Measurements from ENCODE around the gene STK35.

The STK35 gene

DNA sequence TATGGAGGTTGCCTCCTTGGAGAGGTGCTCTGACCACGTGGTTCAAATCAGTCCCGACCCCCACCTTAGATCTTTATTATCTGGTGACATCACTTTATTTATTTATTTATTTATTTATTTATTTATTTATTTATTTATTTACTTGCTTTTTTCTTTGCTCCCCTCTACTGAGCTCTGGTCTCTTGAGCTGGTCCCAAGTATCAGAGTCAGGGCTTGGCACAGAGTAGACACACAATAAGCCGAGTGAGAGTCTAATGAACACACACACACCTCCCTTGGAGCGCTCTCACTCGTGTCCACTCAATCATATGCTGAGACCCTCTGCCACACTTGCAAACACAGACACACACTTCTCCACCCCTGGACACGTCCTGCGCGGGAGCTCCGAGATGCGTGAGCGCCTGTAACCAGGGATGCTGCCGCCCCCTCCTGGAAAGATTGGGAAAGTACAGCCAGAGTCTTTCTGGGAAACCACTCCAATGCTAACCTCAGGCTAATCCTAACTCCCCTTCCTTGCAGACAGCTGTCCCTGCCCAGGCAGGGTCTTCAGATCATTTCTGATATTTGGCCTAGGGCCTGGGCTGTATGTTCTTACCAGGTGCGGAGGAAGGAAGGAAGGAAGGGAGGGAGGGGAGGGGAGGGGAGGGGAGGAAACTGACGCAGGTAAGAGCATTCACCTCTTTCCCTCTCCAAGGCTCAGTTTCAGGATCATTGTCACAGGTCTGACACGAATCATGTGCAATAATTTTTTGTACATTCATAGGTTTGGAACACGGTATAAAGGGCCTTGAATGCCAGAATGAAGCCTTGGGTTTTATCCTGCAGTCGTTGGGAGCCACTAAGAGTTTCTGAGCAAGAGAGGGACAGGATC, 70.9 kb downstream of the STK35 start:
- Histone ChIP-seq H3K27ac (replicated peaks) (no peak overlapping the region), H3K27me3 (ENCODE audit: insufficient read depth, poor library complexity, severe bottlenecking) (no peaks in the 10 kb centered on the region), H3K4me3 (replicated peaks; ENCODE audit: insufficient read depth, low read length) (no peak overlapping the region)
- TF ChIP-seq, protein P1, sequence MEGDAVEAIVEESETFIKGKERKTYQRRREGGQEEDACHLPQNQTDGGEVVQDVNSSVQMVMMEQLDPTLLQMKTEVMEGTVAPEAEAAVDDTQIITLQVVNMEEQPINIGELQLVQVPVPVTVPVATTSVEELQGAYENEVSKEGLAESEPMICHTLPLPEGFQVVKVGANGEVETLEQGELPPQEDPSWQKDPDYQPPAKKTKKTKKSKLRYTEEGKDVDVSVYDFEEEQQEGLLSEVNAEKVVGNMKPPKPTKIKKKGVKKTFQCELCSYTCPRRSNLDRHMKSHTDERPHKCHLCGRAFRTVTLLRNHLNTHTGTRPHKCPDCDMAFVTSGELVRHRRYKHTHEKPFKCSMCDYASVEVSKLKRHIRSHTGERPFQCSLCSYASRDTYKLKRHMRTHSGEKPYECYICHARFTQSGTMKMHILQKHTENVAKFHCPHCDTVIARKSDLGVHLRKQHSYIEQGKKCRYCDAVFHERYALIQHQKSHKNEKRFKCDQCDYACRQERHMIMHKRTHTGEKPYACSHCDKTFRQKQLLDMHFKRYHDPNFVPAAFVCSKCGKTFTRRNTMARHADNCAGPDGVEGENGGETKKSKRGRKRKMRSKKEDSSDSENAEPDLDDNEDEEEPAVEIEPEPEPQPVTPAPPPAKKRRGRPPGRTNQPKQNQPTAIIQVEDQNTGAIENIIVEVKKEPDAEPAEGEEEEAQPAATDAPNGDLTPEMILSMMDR (IDR thresholded peaks at IDR 0.05; ENCODE audit: insufficient read depth, low read length): peak; percentile 91
- TF ChIP-seq POLR2AphosphoS5 (IDR thresholded peaks at IDR 0.05; ENCODE audit: low read depth) (no peak), GABPA (IDR thresholded peaks at IDR 0.05; ENCODE audit: low read depth) (no peak), SPI1 (IDR thresholded peaks at IDR 0.05; ENCODE audit: borderline replicate concordance, low read depth) (no peak)
- TF ChIP-seq, protein P2, sequence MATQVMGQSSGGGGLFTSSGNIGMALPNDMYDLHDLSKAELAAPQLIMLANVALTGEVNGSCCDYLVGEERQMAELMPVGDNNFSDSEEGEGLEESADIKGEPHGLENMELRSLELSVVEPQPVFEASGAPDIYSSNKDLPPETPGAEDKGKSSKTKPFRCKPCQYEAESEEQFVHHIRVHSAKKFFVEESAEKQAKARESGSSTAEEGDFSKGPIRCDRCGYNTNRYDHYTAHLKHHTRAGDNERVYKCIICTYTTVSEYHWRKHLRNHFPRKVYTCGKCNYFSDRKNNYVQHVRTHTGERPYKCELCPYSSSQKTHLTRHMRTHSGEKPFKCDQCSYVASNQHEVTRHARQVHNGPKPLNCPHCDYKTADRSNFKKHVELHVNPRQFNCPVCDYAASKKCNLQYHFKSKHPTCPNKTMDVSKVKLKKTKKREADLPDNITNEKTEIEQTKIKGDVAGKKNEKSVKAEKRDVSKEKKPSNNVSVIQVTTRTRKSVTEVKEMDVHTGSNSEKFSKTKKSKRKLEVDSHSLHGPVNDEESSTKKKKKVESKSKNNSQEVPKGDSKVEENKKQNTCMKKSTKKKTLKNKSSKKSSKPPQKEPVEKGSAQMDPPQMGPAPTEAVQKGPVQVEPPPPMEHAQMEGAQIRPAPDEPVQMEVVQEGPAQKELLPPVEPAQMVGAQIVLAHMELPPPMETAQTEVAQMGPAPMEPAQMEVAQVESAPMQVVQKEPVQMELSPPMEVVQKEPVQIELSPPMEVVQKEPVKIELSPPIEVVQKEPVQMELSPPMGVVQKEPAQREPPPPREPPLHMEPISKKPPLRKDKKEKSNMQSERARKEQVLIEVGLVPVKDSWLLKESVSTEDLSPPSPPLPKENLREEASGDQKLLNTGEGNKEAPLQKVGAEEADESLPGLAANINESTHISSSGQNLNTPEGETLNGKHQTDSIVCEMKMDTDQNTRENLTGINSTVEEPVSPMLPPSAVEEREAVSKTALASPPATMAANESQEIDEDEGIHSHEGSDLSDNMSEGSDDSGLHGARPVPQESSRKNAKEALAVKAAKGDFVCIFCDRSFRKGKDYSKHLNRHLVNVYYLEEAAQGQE (IDR thresholded peaks at IDR 0.05; ENCODE audit: insufficient replicate concordance, low read depth): peak; percentile 16
- DNase-seq (ENCODE audit: low read depth in 1 of 2, low spot score in 1 of 2): peak; percentile 27 to 68

DNA sequence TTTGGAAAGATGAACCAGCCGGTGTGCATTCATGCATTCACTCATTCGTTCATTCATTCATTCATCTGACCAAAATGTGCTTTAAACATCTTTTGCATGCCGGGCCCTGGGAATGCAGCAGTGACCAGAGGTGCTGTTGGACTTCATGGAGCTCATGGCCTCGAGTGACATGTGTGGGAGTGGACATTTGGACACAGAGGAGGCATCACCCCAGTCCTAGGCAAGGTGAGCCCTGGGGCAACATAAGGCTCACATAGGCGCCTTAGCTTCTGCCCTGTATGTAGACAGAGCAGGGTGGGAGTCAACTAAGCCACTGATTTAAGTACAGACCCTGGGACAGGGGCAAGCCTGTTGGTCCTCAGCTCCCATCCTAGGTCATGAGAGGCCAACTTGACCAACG, 71.6 kb downstream of the STK35 start:
- Histone ChIP-seq H3K27me3 (ENCODE audit: insufficient read depth, poor library complexity, severe bottlenecking) (no peaks in the 10 kb centered on the region), H3K27ac (replicated peaks) (no peak overlapping the region), H3K4me3 (replicated peaks; ENCODE audit: insufficient read depth, low read length) (no peak overlapping the region)
- no peak for DNase-seq (ENCODE audit: low read depth in 1 of 2, low spot score in 1 of 2)
- TF ChIP-seq, protein P2 (IDR thresholded peaks at IDR 0.05; ENCODE audit: insufficient replicate concordance, low read depth): no peak
- TF ChIP-seq GABPA (IDR thresholded peaks at IDR 0.05; ENCODE audit: low read depth): no peak
- no peak for TF ChIP-seq POLR2AphosphoS5 (IDR thresholded peaks at IDR 0.05; ENCODE audit: low read depth)
- TF ChIP-seq, protein P1 (IDR thresholded peaks at IDR 0.05; ENCODE audit: insufficient read depth, low read length): no peak
- TF ChIP-seq SPI1 (IDR thresholded peaks at IDR 0.05; ENCODE audit: borderline replicate concordance, low read depth): no peak

DNA sequence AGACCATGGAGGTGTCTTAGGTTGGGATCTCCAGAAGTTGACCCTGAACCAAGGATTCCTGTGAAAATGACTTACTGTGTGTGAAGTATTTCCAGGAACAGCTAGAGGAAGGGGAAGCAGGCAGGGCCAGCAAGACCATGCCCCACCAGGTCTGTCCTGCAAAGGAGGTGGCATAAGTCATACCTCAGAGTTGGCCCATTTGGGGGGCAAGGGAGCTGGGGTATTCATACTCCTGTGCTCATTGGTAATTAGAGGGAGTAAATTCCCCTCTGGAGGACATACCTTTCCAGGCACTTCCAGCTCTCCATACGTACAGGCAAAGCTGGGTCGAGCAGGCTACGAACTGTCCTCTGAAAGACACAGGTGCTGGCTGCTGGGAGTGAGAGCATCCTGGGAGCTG, 72.4 kb downstream of the STK35 start:
- Histone ChIP-seq H3K27ac (replicated peaks) (no peak overlapping the region), H3K4me3 (replicated peaks; ENCODE audit: insufficient read depth, low read length) (no peak overlapping the region), H3K27me3 (ENCODE audit: insufficient read depth, poor library complexity, severe bottlenecking) (no peaks in the 10 kb centered on the region)
- no peak for DNase-seq (ENCODE audit: low read depth in 1 of 2, low spot score in 1 of 2)
- TF ChIP-seq SPI1 (IDR thresholded peaks at IDR 0.05; ENCODE audit: borderline replicate concordance, low read depth) (no peak), GABPA (IDR thresholded peaks at IDR 0.05; ENCODE audit: low read depth) (no peak), POLR2AphosphoS5 (IDR thresholded peaks at IDR 0.05; ENCODE audit: low read depth) (no peak)
- TF ChIP-seq, protein P1 (IDR thresholded peaks at IDR 0.05; ENCODE audit: insufficient read depth, low read length): no peak
- TF ChIP-seq, protein P2 (IDR thresholded peaks at IDR 0.05; ENCODE audit: insufficient replicate concordance, low read depth): no peak

Measured in HL-60 (cell line).